Measurements from ENCODE around the gene MUC4.
"Not testable (repeated sequence)": the region's sequence is repeated elsewhere in the genome, so short reads cannot be mapped to it uniquely, and the experiment has no call there.

GRCh38 chr3:195737782-195738181 is 73.9 kb downstream of the MUC4 start:
- TF ChIP-seq RARB (CRISPR knock-in tag; IDR thresholded peaks at IDR 0.05); ISL1 (CRISPR knock-in tag; IDR thresholded peaks at IDR 0.05); ARNTL (CRISPR knock-in tag; IDR thresholded peaks at IDR 0.05; ENCODE audit: borderline replicate concordance, low read depth); PPARA (CRISPR knock-in tag; IDR thresholded peaks at IDR 0.05; ENCODE audit: borderline replicate concordance): not testable (repeated sequence)
